GM12878 (cell line): ENCODE results near the gene KCNN1. TPM values are rescaled to one million over a fixed set of nuclear protein-coding genes. Genes with fewer than 3 reads are reported as not detected.

Experiments used
- ATAC-seq: fragments of 200-7000 bp; cut with Tn5 transposase; 3 replicates; pipeline ENCODE4 v1.9.1; 2020; ENCODE audit warnings: mild to moderate bottlenecking, moderate library complexity
- BruUV-seq: library from RNA; stranded (reverse); fragments of 400-500 nt; replicated peaks from 2 replicates; lab custom pipeline; 2021; lab: Mats Ljungman, UMichigan
- CTCF ChIA-PET: fragments of 300-600 bp; sonication (Branson Sonifier 250); formaldehyde crosslinking; extraction: SDS; loops from one replicate; lab custom pipeline; 2021; ENCODE audit warnings: inconsistent platforms; lab: Yijun Ruan, JAX
- POLR2A ChIA-PET: fragments of 350-600 bp; formaldehyde crosslinking; extraction: SDS; loops from one replicate; lab custom pipeline; 2021; ENCODE audit warnings: inconsistent platforms; lab: Charles Lee
- RAD21 ChIA-PET: fragments of 300-600 bp; sonication (Branson Sonifier 250); formaldehyde crosslinking; loops from one replicate; lab custom pipeline; 2023; ENCODE audit warnings: antibody characterized with exemption; ENCODE audit not compliant: unreplicated experiment; lab: Charles Lee
- SMC1A ChIA-PET: fragments of 300-600 bp; sonication (Branson Sonifier 250); formaldehyde crosslinking; loops from one replicate; lab custom pipeline; 2023; ENCODE audit not compliant: unreplicated experiment, uncharacterized antibody; lab: Charles Lee
- DNase-seq: peaks from one replicate; pipeline ENCODE4 v3.0.0-alpha.2; 2011; ENCODE audit warnings: low read depth, low spot score
- FAIRE-seq: peaks from 3 replicates; lab custom pipeline; 2011; peaks lifted over from hg19 to GRCh38; lab: Jason Lieb, UNC
- H2AFZ ChIP-seq: 2 replicates; pipeline ENCODE4 v1.6.0; 2011; ENCODE audit warnings: low read depth, low read length, control low read depth; ENCODE audit not compliant: control insufficient read depth
- H3K27ac ChIP-seq: 2 replicates; pipeline ENCODE4 v1.5.1; 2011; ENCODE audit warnings: control low read depth; ENCODE audit not compliant: control insufficient read depth, insufficient read depth
- H3K27me3 ChIP-seq, 2 experiments: replicated peaks in 1 of 2; 2 replicates each; pipeline versions ENCODE4 v1.6.0 to v1.6.1; 2011; ENCODE audit warnings: low read length in 1 of 2; ENCODE audit not compliant: control insufficient read depth in 2 of 2, insufficient read depth in 2 of 2
- H3K36me3 ChIP-seq, 2 experiments: 2 replicates each; pipeline ENCODE4 v1.5.1; 2011; ENCODE audit warnings: low read length in 1 of 2; ENCODE audit not compliant: control insufficient read depth in 2 of 2, insufficient read depth in 2 of 2
- H3K4me1 ChIP-seq: 2 replicates; pipeline ENCODE4 v1.6.1; 2011; ENCODE audit warnings: mild to moderate bottlenecking, low read length, moderate library complexity, mixed read lengths; ENCODE audit not compliant: control insufficient read depth, insufficient read depth
- H3K4me2 ChIP-seq: 2 replicates; pipeline ENCODE4 v1.6.0; 2011; ENCODE audit warnings: control low read depth; ENCODE audit not compliant: control insufficient read depth, insufficient read depth
- H3K4me3 ChIP-seq: fragments of 200-600 bp; sonication (generic); 2 replicates; pipeline ENCODE4 v1.5.1; 2016
- H3K79me2 ChIP-seq: 2 replicates; pipeline ENCODE4 v1.6.0; 2011; ENCODE audit warnings: low read length; ENCODE audit not compliant: control insufficient read depth, insufficient read depth
- H3K9ac ChIP-seq: 2 replicates; pipeline ENCODE4 v1.8.0; 2011; ENCODE audit warnings: low read length, control low read depth, mixed read lengths; ENCODE audit not compliant: control insufficient read depth, insufficient read depth
- H3K9me3 ChIP-seq: replicated peaks from 3 replicates; pipeline ENCODE4 v1.5.1; 2011; ENCODE audit warnings: mild to moderate bottlenecking, low read length; ENCODE audit not compliant: control insufficient read depth, insufficient read depth
- H4K20me1 ChIP-seq: 2 replicates; pipeline ENCODE4 v1.6.0; 2011; ENCODE audit not compliant: control insufficient read depth, insufficient read depth
- BACH1 ChIP-seq: fragments of 450-650 bp; IDR thresholded peaks from 2 replicates; pipeline ENCODE4 v1.6.1; 2017; ENCODE audit warnings: mild to moderate bottlenecking, borderline replicate concordance
- CTCF ChIP-seq, 3 experiments: IDR thresholded peaks in 2 of 3; conservative IDR thresholded peaks in 1 of 3; 2 replicates each; pipeline ENCODE4 v1.5.1; 2011; ENCODE audit warnings: low read depth in 3 of 3, low read length in 3 of 3, mild to moderate bottlenecking in 3 of 3, control low read depth in 2 of 3, moderate library complexity in 2 of 3, inconsistent platforms in 1 of 3, mixed read lengths in 1 of 3; ENCODE audit not compliant: control insufficient read depth in 2 of 3, insufficient read depth in 1 of 3; ENCODE audit errors: extremely low read depth in 1 of 3
- RCOR1 ChIP-seq: conservative IDR thresholded peaks from 2 replicates; pipeline ENCODE4 v1.6.1; 2012; ENCODE audit warnings: low read depth, low read length, improper control_type of control experiment
- REST ChIP-seq: IDR thresholded peaks from 2 replicates; pipeline ENCODE4 v1.6.1; 2012; ENCODE audit warnings: mild to moderate bottlenecking, low read depth, low read length
- SPI1 ChIP-seq: IDR thresholded peaks from 2 replicates; pipeline ENCODE4 v1.6.1; 2011; ENCODE audit warnings: low read depth, mild to moderate bottlenecking, low read length, moderate library complexity, borderline replicate concordance; ENCODE audit not compliant: insufficient read depth
- ZZZ3 ChIP-seq: IDR thresholded peaks from 2 replicates; pipeline ENCODE4 v1.6.1; 2011; ENCODE audit warnings: low read depth; ENCODE audit not compliant: control insufficient read depth, insufficient read length
- WGBS: methylation state at CpG from one replicate; pipeline ENCODE4 v1.1.6; 2016; ENCODE audit warnings: low lambda C conversion rate; ENCODE audit not compliant: insufficient replicate concordance, insufficient coverage; ENCODE audit errors: missing lambda C conversion rate; 5-methylcytosine and 5-hydroxymethylcytosine counted together
- in situ Hi-C: fragments of 300-500 bp; cut with MboI; formaldehyde crosslinking; loops from 9 replicates; pipeline ENCODE4 v1.14.3; 2018; ENCODE audit warnings: mixed read lengths
- intact Hi-C: fragments of 100-400 bp; cut with micrococcal nuclease; formaldehyde crosslinking; loops from one replicate; pipeline ENCODE4 v1.14.2; 2022; ENCODE audit not compliant: unreplicated experiment
- polyA plus RNA-seq, 11 experiments: library from polyadenylated mRNA; depleted of rRNA in 4 of 11; unstranded in 6 of 11; stranded (reverse) in 5 of 11; fragments of >200 nt; fragmentation: Nextera tagmentation in 4 of 11; fragmentation: Illumina TruSeq in 1 of 11; extraction: Ambion mirVana in 4 of 11; extraction: Trizol in 1 of 11; gene quantifications; 1 replicate in 1 of 11; 2 replicates in 10 of 11; pipeline versions ENCODE4 v1.2.1 to v1.2.3, GENCODE V29; 2011 to 2016; ENCODE audit warnings: inconsistent platforms in 2 of 11, missing spikeins in 2 of 11, low read depth in 1 of 11
- total RNA-seq, 4 experiments: library from RNA; depleted of rRNA in 3 of 4; stranded (reverse); fragments of >200 nt in 3 of 4; fragmentation: Illumina TruSeq in 1 of 4; extraction: Trizol in 1 of 4; gene quantifications; 2 replicates each; pipeline versions ENCODE4 v1.2.1 to v1.2.3, GENCODE V29; 2013 to 2021
- TF ChIP-seq, protein P1 (sequence below): IDR thresholded peaks from 2 replicates; pipeline ENCODE4 v1.6.1; 2011; ENCODE audit warnings: low read depth, mild to moderate bottlenecking, low read length, moderate library complexity, borderline replicate concordance; ENCODE audit errors: extremely low read depth

The KCNN1 gene
- total and polyA plus RNA-seq, 10 of the 15 experiments (the other 5 are each of a cell fraction or from before 2014, with no cell fraction given): 0.02 to 0.95 (median 0.16) TPM; not detected in 1

- FAIRE-seq (no peak), ATAC-seq (no peak), DNase-seq (no peak)
- Histone ChIP-seq H3K4me2 (no peak overlapping the region), H2AFZ (no peak overlapping the region), H3K9me3 (no peaks in the 10 kb centered on the region), H3K4me1 (peaks cover 5% of the 10 kb centered on the region; the same call in 1 of the 2 replicates), H4K20me1 (no peaks in the 10 kb centered on the region), H3K27ac (no peak overlapping the region), H3K9ac (no peak overlapping the region), H3K79me2 (peaks cover 10% of the 10 kb centered on the region), H3K4me3 (no peak overlapping the region), H3K27me3 (no peaks in the 10 kb centered on the region), H3K36me3 (no peaks in the 10 kb centered on the region)
- ChIA-PET SMC1A (interaction anchor here (1.6 to 7.7 kb wide), 2 partner anchors 51 to 60 kb away, joined by 4 to 90 read pairs; no protein-coding TSS in a partner anchor), CTCF (interaction anchor here (1.2 to 13.5 kb wide), 4 partner anchors 10 to 139 kb away, joined by 4 to 302 read pairs (median 34); partner anchors contain the start of genes CCDC124 and RPL18A), POLR2A (interaction anchor here (0.5 kb wide), 1 partner anchor 19 kb away, joined by 5 read pairs; no protein-coding TSS in a partner anchor), RAD21 (interaction anchor here (0.5 to 6.4 kb wide), 5 partner anchors 30 to 73 kb away, joined by 3 to 113 read pairs (median 8); partner anchors contain the start of gene CCDC124)
- in situ Hi-C loops: loop anchor here (10.0 kb wide), 1 partner anchor 53 kb away; no protein-coding TSS in a partner anchor
- 62% methylated on average over 36 of the region's 41 CpGs for WGBS
- TF ChIP-seq ZZZ3: no peak
- TF ChIP-seq, protein P1, sequence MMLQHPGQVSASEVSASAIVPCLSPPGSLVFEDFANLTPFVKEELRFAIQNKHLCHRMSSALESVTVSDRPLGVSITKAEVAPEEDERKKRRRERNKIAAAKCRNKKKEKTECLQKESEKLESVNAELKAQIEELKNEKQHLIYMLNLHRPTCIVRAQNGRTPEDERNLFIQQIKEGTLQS: no peak
- 0 out of 6 replicates have a peak, but pooled peaks of 2 of the 3 experiments have one; percentile 4 to 11 for TF ChIP-seq CTCF (IDR thresholded peaks at IDR 0.05 in 2 of 3, conservative IDR thresholded peaks at IDR 0.05 in 1 of 3; ENCODE audit: control insufficient read depth in 2 of 3, extremely low read depth in 1 of 3, insufficient read depth in 1 of 3, low read depth in 3 of 3, low read length in 3 of 3)
- TF ChIP-seq SPI1: no peak
- no peak for TF ChIP-seq BACH1
- no peak for TF ChIP-seq REST
- TF ChIP-seq RCOR1: no peak
- intact Hi-C loops: loop anchor here (1.0 to 5.0 kb wide), 4 partner anchors 51 to 137 kb away; partner anchors contain the start of gene SLC5A5
- BruUV-seq: no TSS peak
Measured at GRCh38 chr19:17997969-17998826, 31.3 kb downstream of the KCNN1 start.
